HUES64 (cell line): ENCODE measurements around the gene ADGRE3.

ENCODE experiments used
- H3K27ac ChIP-seq: 2 replicates; pipeline ENCODE4 v1.7.0; 2013; ENCODE audit warnings: low read depth, low read length, inconsistent platforms
- H3K27me3 ChIP-seq: 2 replicates; pipeline ENCODE4 v1.6.1; 2013; ENCODE audit warnings: mild to moderate bottlenecking, low read length; ENCODE audit not compliant: insufficient read depth
- H3K36me3 ChIP-seq: 2 replicates; pipeline ENCODE4 v1.6.1; 2013; ENCODE audit warnings: mild to moderate bottlenecking, low read length; ENCODE audit not compliant: insufficient read depth
- H3K4me1 ChIP-seq: 2 replicates; pipeline ENCODE4 v1.6.1; 2013; ENCODE audit warnings: mild to moderate bottlenecking, low read length, moderate library complexity; ENCODE audit not compliant: insufficient read depth
- H3K4me3 ChIP-seq: 2 replicates; pipeline ENCODE4 v1.5.1; 2013; ENCODE audit warnings: mild to moderate bottlenecking, low read length, moderate library complexity
- H3K9ac ChIP-seq: 2 replicates; pipeline ENCODE4 v1.6.1; 2013; ENCODE audit warnings: mild to moderate bottlenecking, low read depth, low read length
- H3K9me3 ChIP-seq: 2 replicates; pipeline ENCODE4 v1.6.1; 2013; ENCODE audit warnings: low read depth, low read length; ENCODE audit not compliant: insufficient read depth
- WGBS: fragments of 150-250, 120-280 bp; methylation state at CpG from one replicate; pipeline ENCODE4 v1.1.7; 2013; ENCODE audit warnings: missing lambda C conversion rate; 5-methylcytosine and 5-hydroxymethylcytosine counted together

ADGRE3 gene

DNA sequence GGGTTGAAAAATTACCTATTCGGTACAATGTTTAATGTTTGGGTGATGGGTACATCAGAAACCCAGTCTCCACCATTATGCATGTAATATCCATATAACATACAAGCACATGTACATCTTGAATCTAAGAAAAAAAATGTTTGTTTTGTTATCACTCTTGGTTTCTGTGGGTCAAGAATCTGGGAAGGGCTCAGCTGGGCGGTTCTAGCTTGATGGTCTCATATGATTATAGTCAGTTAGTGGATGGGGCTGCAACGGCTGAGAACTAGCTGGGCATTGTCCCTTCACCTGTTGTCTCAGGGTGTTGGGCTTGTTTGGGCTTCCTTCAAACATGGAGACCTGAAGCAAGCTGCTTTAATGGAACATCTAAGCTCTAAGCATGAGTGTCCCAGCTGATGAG lies 4.7 kb downstream of the ADGRE3 start:
- WGBS: 44% methylated on average over 2 of the region's 3 CpGs
- Histone ChIP-seq H3K27ac (no peak overlapping the region), H3K9ac (no peak overlapping the region), H3K4me3 (no peak overlapping the region), H3K9me3 (peaks cover 68% of the 10 kb centered on the region), H3K36me3 (no peaks in the 10 kb centered on the region), H3K4me1 (no peaks in the 10 kb centered on the region), H3K27me3 (no peaks in the 10 kb centered on the region)

DNA sequence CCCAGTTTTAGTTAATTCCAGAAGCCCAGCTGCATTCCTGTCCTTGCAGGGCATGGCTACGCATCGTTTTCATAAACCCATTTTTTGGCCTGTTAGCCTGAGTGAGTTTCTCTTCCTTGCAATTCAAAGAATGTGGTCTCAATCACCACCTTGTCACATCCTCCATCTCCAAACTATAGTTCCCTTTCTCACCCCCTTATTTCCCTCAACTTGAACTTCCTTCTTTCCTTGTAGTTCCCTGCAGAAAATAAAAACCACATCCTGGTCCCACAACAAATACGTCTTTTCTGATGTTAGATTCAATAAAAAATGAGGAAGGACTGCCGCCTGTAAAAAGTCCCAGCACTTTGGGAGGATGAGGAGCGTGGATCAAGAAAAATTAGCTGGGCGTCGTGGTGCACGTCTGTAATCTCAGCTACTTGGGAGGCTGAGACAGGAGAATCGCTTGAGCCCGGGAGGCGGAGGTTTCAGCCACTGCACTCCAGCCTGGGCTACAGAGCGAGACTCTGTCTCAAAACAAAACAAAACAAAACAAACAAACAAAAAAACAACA lies 13.2 kb downstream of the ADGRE3 start:
- Histone ChIP-seq H3K9ac (no peak overlapping the region), H3K27me3 (no peaks in the 10 kb centered on the region), H3K4me1 (no peaks in the 10 kb centered on the region), H3K9me3 (peaks cover 37% of the 10 kb centered on the region), H3K4me3 (no peak overlapping the region), H3K36me3 (no peaks in the 10 kb centered on the region), H3K27ac (no peak overlapping the region)
- 84% methylated on average over 12 of the region's 12 CpGs for WGBS

DNA sequence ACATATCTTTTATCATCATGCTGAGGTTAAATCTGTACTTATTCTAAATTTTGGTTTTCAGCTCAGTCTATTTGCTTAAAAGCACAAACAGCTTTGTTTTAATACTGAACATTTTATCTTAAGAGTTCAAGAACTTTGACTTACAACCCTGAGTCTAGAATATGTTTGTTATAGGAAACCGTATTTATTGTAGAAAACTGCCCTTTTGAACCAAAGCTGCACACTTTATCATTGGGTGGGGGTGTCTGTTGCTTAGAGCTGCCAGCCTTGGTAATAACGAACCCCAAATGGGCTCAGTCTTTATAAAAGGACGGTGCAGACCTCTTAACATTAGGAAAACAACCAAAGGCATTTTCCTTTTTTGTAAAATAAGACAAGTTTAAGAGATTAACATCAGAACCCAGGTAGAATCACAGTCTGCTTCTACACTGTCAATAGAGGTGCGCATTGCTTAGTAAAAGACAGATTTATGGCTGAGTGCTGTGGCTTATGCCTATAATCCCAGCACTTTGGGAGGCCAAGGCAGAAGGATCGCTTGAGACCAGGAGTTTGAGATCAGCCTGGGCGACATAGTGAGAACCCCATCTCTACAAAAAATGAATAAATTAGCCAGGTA lies 14.7 kb downstream of the ADGRE3 start:
- Histone ChIP-seq H3K36me3 (no peaks in the 10 kb centered on the region), H3K9me3 (peaks cover 41% of the 10 kb centered on the region), H3K27me3 (no peaks in the 10 kb centered on the region), H3K4me3 (no peak overlapping the region), H3K27ac (no peak overlapping the region), H3K4me1 (no peaks in the 10 kb centered on the region), H3K9ac (no peak overlapping the region)
- WGBS: 70% methylated on average over 5 of the region's 6 CpGs

DNA sequence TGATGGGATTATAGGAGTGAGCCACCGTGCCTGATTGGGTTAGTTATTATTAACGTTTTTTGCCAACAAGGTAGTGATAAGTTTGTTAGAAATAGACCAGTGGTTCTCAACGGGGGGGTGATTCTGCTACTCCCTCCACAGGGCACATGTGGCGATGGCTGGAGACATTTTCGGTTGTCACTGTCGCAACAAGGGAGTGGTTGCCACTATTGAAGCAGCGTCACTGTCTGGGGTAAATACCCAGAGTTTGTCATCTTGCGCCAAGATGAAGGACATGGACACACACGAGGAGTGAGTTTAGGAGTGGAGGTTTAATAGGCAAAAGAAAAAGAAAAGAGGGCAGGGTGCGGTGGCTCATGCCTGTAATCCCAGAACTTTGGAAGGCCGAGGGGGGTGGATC lies 18.9 kb downstream of the ADGRE3 start:
- Histone ChIP-seq H3K9me3 (peaks cover 36% of the 10 kb centered on the region), H3K27ac (no peak overlapping the region), H3K4me1 (no peaks in the 10 kb centered on the region), H3K9ac (no peak overlapping the region), H3K27me3 (no peaks in the 10 kb centered on the region), H3K4me3 (no peak overlapping the region), H3K36me3 (no peaks in the 10 kb centered on the region)
- WGBS: 79% methylated on average over 11 of the region's 11 CpGs

DNA sequence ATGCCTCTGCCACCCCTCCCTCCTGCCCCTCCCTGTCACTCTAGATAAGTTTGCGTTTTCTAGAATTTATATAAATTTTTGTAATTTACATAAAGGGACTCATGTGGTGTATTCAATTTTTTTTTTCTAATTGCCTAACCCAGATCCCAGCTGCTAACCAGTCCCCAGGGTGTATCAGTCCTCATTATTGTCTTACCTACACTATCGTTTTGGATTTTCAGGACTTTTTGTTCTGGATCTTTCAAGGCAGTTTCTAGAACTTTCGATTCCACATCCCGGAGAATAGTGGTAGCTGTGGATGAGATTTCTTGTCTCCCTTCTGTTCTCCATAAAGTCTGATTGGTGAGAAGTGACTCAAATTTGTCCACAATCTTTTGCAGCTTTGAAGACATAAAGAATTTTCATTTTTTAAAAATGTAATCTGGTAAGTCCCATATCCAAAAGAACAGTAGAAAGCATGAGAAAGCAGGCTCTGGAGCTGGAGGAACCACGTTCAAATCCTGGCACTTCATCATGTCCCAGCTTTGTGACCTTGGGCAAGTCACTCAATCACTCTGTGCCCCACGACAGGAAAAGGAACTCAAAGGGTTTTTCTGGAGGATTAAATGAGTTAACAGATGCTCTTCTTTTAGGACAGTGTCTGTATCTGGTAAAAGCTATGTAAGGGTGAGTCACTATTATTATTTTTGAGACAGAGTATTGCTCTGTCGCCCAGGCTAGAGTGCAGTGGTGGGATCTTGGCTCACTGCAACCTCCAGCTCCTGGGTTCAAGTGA lies 19.7 kb downstream of the ADGRE3 start:
- Histone ChIP-seq H3K4me3 (no peak overlapping the region), H3K27ac (no peak overlapping the region), H3K27me3 (no peaks in the 10 kb centered on the region), H3K9ac (no peak overlapping the region), H3K36me3 (no peaks in the 10 kb centered on the region), H3K4me1 (no peaks in the 10 kb centered on the region), H3K9me3 (peaks cover 37% of the 10 kb centered on the region)
- 61% methylated on average over 6 of the region's 7 CpGs for WGBS

DNA sequence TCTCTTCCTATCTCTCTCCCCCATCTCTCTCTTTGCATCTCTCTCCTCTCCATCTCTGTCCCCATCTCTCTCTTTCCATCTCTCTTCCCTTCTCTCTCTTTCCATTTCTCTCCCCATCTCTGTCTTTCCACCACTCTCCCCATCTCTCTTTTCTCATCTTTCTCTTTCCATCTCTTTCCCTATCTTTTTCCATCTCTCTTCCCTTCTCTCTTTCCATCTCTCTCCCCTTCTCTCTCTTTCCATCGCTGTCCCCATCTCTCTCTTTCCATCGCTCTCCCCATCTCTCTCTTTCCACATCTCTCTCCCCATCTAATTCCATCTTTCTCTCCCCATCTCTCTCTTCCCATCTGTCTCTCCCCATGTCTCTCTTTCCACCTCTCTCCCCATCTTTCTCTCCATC lies 24.5 kb downstream of the ADGRE3 start:
- Histone ChIP-seq H3K9me3 (peaks cover 52% of the 10 kb centered on the region), H3K36me3 (no peaks in the 10 kb centered on the region), H3K4me3 (no peak overlapping the region), H3K27me3 (no peaks in the 10 kb centered on the region), H3K27ac (no peak overlapping the region), H3K4me1 (no peaks in the 10 kb centered on the region), H3K9ac (no peak overlapping the region)
- 80% methylated on average over 2 of the region's 2 CpGs for WGBS

DNA sequence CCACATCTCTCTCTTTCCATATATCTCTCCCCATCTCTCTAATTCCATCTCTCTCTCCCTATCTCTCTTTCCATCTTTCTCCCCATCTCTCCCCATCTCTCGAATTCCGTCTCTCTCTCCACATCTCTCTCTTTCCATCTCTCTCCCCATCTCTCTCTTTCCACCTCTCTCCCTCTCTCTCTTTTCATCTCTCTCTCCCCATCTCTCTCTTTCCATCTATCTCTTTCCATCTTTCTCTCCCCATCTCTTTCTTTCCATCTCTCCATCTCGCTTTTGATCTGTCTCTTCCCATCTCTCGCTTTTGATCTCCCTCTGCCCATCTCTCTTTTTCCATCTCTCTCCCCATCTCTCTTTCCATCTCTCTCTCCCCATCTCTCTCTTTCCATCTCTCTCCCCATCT lies 25.6 kb downstream of the ADGRE3 start:
- Histone ChIP-seq H3K27me3 (no peaks in the 10 kb centered on the region), H3K9me3 (peaks cover 57% of the 10 kb centered on the region), H3K36me3 (no peaks in the 10 kb centered on the region), H3K4me1 (no peaks in the 10 kb centered on the region), H3K27ac (no peak overlapping the region), H3K9ac (no peak overlapping the region), H3K4me3 (no peak overlapping the region)
- 73% methylated on average over 4 of the region's 4 CpGs for WGBS

DNA sequence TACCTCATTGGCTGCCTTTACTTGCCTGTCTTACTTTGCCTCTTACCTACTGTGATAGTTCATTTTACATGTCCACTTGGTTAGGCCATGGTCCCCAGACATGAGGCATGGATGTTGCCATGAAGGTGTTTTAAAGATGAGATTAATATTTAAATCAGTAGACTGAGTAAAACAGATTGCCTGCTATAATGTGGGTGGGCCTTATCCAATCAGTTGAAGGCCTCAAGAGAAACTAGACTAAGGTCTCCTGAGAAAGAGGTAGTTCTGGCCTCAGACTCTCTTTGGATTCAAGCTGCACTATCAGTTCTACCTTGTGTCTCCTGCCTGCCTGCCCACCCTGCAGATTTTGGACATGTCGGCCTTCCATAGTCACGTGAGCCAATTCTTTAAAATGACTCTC lies 26.1 kb downstream of the ADGRE3 start:
- 75% methylated on average over 2 of the region's 2 CpGs for WGBS
- H3K27me3 ChIP-seq: no peaks in the 10 kb centered on the region
- no peak overlapping the region for H3K4me3 ChIP-seq
- H3K9ac ChIP-seq: no peak overlapping the region
- H3K9me3 ChIP-seq: peaks cover 63% of the 10 kb centered on the region
- no peaks in the 10 kb centered on the region for H3K36me3 ChIP-seq
- no peaks in the 10 kb centered on the region for H3K4me1 ChIP-seq
- H3K27ac ChIP-seq: no peak overlapping the region

DNA sequence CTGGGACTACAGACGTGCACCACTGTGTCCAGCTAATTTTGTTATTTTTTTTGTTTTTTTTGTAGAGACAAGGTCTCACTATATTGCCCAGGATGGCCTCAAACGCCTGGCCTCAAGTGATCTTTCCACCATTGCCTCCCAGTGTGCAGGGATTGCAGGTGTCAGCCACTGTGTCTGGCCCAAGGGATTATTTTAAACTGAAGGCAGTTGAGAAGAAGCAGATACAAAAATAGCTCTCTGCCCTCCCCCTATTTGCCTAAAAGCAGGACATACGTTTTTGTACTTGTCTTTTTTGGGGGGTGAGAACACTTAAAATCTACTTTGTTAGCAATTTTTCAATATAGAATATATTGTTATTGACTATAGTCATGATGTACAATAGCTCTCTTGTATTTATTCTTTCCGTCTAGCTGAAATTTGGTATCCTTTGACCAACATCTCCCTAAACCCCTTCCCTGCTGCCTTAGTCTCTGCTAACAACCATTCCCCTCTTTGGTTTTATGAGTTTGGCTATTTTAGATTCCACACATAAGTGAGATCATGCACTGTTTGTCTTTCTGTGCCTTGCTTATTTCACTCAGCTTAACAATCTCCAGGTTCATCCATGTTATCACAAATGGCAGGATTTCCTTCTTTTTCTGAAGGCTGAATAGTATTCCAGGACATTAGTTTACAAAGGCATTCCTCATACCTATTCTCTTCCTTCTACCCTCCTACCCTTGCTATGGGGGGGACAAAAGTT lies 34.9 kb downstream of the ADGRE3 start:
- no peak overlapping the region for H3K27ac ChIP-seq
- WGBS: 64% methylated on average over 3 of the region's 4 CpGs
- H3K36me3 ChIP-seq: no peaks in the 10 kb centered on the region
- H3K27me3 ChIP-seq: no peaks in the 10 kb centered on the region
- no peak overlapping the region for H3K4me3 ChIP-seq
- H3K9ac ChIP-seq: no peak overlapping the region
- no peaks in the 10 kb centered on the region for H3K4me1 ChIP-seq
- H3K9me3 ChIP-seq: peaks cover 64% of the 10 kb centered on the region

DNA sequence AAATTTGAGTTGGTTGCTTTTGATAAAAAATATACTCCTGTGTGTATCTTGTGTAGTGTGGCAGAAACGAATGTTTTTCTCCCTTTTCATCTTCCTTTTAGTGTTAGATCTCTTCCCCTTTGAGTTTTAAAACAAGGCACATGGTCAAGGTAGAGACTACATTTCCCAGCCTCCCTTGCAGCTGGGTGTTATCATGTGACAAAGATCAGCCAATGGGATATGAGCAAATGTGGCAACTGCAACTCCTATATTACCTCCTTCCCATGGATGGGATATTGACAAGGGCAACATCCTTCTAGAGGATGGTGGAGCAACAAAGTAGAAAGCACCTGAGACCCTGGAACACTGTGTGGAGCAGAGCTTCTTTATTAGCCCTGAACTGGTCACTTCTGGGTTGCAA lies 42.4 kb downstream of the ADGRE3 start:
- no peak overlapping the region for H3K4me3 ChIP-seq
- no peaks in the 10 kb centered on the region for H3K36me3 ChIP-seq
- H3K9ac ChIP-seq: no peak overlapping the region
- no peak overlapping the region for H3K27ac ChIP-seq
- H3K27me3 ChIP-seq: no peaks in the 10 kb centered on the region
- peaks cover 56% of the 10 kb centered on the region for H3K9me3 ChIP-seq
- no peaks in the 10 kb centered on the region for H3K4me1 ChIP-seq
- 20% methylated on average over 1 of the region's 1 CpG for WGBS

DNA sequence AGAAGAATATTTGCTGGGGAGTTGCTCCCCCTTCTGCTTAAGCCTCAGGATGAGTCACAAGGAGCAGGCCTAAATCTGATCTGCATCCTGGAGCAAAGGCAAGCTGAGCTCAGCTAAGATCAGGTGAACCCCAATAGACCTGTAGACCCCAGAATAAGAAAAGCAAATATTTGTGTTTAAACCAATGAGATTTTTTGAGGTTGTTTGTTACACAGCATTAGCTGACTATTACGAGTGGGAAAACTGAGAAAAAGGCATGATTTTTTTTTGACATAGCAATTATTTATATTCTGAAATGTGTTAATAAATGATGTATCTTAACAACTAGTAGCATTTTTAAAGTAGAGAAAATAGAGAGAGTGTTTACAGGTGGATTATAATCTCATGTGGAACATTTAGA lies 45.1 kb downstream of the ADGRE3 start:
- Histone ChIP-seq H3K4me1 (no peaks in the 10 kb centered on the region), H3K9me3 (peaks cover 58% of the 10 kb centered on the region), H3K9ac (no peak overlapping the region), H3K4me3 (no peak overlapping the region), H3K27me3 (no peaks in the 10 kb centered on the region), H3K27ac (no peak overlapping the region), H3K36me3 (no peaks in the 10 kb centered on the region)
- 71% methylated on average over 1 of the region's 1 CpG for WGBS
